OCI-LY7 (cell line): ENCODE data around the gene TNS1.

Source experiments
- CTCF ChIP-seq: fragments of 200-600 bp; sonication (generic); conservative IDR thresholded peaks from 2 replicates; pipeline ENCODE4 v1.5.1; 2014; ENCODE audit warnings: mild to moderate bottlenecking, antibody characterized with exemption, low read length, moderate library complexity, mixed read lengths
- EZH2phosphoT487 ChIP-seq: fragments of 200-600 bp; sonication (generic); IDR thresholded peaks from 2 replicates; pipeline ENCODE4 v1.6.1; 2018; ENCODE audit warnings: low read depth, borderline replicate concordance, mild to moderate bottlenecking, mixed run types, antibody characterized with exemption, low read length, moderate library complexity, mixed read lengths

- TF ChIP-seq CTCF (no peak), EZH2phosphoT487 (no peak)
Observed at GRCh38 chr2:217994776-217995274, 8.0 kb downstream of the TNS1 start.
